ENCODE data around the gene PZP. TPM values are rescaled to one million over a fixed set of nuclear protein-coding genes. Genes with fewer than 3 reads are reported as not detected.

PZP gene
- polyA plus RNA-seq, 1 experiment = not detected

DNA sequence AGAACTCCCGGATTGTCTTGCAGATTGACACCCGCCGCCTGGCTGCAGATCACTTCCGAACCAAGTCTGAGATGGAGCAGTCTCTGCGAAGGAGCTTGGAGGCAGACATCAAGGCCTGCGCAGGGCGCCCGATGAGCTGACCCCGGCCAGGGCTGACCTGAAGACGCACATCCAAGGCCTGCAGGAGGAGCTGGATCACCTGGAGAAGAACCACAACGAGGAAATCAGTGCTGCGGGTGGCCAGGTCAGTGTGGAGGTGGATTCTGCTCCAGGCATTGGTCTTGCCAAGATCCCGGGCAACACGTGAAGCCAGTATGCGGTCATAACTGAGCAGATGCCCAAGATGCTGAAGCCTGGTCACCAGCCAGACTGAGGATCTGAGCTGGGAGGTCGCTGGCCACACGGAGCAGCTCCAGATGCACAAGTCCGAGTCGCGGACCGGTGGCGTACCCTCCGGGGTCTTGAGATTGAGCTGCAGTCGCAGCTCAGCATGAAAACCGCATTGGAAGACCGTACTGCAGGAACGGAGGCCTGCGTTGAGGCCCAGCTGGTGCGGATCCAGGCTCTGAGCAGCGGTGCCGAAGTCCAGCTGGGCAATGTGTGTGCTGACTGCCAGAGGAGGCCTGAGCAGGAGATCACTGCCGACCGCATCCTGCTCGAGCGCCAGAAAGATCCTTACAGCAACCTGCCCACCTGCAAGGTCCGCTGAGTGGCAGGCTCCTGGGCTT is 80.1 kb downstream of the PZP start:
- no peaks in the 10 kb centered on the region for H3K27me3 ChIP-seq (ENCODE audit: control insufficient read depth, insufficient read depth, low read length)
- no peak for DNase-seq (ENCODE audit: low read depth, low spot score)
- TF ChIP-seq, protein P1, sequence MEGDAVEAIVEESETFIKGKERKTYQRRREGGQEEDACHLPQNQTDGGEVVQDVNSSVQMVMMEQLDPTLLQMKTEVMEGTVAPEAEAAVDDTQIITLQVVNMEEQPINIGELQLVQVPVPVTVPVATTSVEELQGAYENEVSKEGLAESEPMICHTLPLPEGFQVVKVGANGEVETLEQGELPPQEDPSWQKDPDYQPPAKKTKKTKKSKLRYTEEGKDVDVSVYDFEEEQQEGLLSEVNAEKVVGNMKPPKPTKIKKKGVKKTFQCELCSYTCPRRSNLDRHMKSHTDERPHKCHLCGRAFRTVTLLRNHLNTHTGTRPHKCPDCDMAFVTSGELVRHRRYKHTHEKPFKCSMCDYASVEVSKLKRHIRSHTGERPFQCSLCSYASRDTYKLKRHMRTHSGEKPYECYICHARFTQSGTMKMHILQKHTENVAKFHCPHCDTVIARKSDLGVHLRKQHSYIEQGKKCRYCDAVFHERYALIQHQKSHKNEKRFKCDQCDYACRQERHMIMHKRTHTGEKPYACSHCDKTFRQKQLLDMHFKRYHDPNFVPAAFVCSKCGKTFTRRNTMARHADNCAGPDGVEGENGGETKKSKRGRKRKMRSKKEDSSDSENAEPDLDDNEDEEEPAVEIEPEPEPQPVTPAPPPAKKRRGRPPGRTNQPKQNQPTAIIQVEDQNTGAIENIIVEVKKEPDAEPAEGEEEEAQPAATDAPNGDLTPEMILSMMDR (IDR thresholded peaks at IDR 0.05; ENCODE audit: low read depth, low read length) = no peak
- no peak overlapping the region for H3K4me3 ChIP-seq (ENCODE audit: low read depth, low read length)
- CTCF ChIA-PET = no interaction called here
- POLR2A ChIA-PET = no interaction called here
- H3K27ac ChIP-seq (ENCODE audit: low read depth, low read length) = no peak overlapping the region
- H3K9me3 ChIP-seq (ENCODE audit: control insufficient read depth, insufficient read depth, low read length) = peaks cover 12% of the 10 kb centered on the region

DNA sequence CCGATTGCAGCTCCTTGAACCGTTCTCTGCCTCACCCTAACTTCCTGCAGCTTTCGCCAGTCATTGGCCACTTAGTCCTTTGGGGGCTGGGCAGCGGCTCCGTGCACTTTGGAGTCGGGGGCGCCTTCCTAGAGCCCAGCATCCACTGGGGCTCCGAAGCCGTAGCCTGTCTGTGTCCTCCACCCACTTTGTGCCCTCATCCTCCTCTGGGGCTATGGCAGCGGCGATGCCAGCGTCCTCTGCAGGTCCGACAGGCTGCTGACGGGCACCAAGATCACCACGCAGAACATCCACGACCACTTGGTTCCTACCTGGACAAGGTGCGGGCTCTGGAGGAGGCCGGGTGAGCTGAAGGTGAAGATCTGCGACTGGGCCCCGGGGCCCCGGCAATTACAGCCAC is 80.7 kb downstream of the PZP start:
- H3K9me3 ChIP-seq (ENCODE audit: control insufficient read depth, insufficient read depth, low read length) = peaks cover 12% of the 10 kb centered on the region
- ChIA-PET CTCF (no interaction called here), POLR2A (no interaction called here)
- no peak for DNase-seq (ENCODE audit: low read depth, low spot score)
- H3K27me3 ChIP-seq (ENCODE audit: control insufficient read depth, insufficient read depth, low read length) = no peaks in the 10 kb centered on the region
- TF ChIP-seq, protein P1 (IDR thresholded peaks at IDR 0.05; ENCODE audit: low read depth, low read length) = no peak
- H3K27ac ChIP-seq (ENCODE audit: low read depth, low read length) = no peak overlapping the region
- no peak overlapping the region for H3K4me3 ChIP-seq (ENCODE audit: low read depth, low read length)

DNA sequence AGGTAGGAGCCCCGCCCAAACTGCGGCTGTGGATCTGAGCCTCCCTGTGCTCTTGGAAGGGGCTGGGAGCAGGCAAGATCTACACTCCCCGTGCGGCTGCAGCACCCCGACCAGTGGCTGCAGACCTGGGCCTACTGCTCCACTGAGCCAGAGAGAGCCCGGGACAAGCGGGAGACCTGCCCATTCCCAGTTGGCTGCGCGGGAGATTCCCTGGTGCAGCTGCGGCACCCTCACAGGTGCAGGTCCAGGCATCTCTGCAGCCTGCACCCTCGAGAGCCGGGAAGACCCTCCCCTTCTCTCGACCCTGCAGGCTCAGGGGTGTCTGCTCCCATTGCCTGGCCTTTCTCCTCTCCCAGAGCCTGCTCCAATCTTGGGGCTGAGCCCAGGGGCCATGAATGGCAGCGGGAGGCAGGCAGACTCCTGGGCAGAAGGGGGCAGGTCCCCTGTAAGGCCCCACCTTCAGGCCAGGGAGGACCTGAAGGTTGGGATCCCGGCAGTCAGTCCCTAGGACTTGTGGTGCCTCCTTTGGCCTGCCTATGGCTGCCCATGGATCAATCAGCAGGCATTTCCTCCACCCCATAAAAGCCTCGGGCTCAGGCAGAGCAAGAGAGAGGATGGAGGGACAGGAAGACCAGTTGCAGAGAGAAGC is 83.7 kb downstream of the PZP start:
- POLR2A ChIA-PET = no interaction called here
- Histone ChIP-seq H3K9me3 (ENCODE audit: control insufficient read depth, insufficient read depth, low read length) (peaks cover 12% of the 10 kb centered on the region), H3K4me3 (ENCODE audit: low read depth, low read length) (no peak overlapping the region)

DNA sequence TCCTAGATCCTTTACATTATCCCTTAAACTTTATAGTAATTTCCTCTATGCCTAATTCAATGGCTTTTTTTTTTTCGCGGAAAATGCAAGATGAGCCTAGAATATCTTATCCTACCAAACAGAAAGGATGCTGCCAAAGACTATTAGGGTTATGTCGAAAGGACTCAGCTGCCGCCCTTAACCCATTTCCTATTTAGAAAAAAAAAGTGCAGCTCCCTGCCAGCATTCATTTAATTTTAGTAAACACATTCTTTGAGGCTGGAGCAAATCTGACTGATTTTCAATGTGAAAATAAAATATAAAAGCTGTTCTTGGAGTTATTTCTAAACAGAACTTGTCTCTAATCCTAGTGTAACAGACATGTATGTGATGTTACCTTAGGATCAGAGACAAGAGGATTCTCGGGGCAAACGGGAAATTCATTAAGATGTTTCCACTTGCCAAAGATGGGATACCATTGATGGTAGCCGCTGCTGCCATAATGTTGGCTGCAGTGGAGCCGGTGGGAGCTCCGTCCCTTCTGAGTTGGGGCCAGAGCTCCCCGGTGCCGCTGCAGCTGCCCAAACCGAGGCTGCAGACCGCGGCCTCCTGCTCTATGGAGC is 84.3 kb downstream of the PZP start:
- ChIA-PET POLR2A (no interaction called here), CTCF (no interaction called here)
- no peak for DNase-seq (ENCODE audit: low read depth, low spot score)

More for the DNA sequence above, 83.7 kb downstream of the PZP start:
- CTCF ChIA-PET = no interaction called here
- H3K27me3 ChIP-seq (ENCODE audit: control insufficient read depth, insufficient read depth, low read length) = no peaks in the 10 kb centered on the region
- no peak for DNase-seq (ENCODE audit: low read depth, low spot score)
- TF ChIP-seq, protein P1 (IDR thresholded peaks at IDR 0.05; ENCODE audit: low read depth, low read length) = no peak
- no peak overlapping the region for H3K27ac ChIP-seq (ENCODE audit: low read depth, low read length)

More for the DNA sequence above, 84.3 kb downstream of the PZP start:
- Histone ChIP-seq H3K4me3 (ENCODE audit: low read depth, low read length) (no peak overlapping the region), H3K27ac (ENCODE audit: low read depth, low read length) (no peak overlapping the region), H3K27me3 (ENCODE audit: control insufficient read depth, insufficient read depth, low read length) (no peaks in the 10 kb centered on the region), H3K9me3 (ENCODE audit: control insufficient read depth, insufficient read depth, low read length) (peaks cover 12% of the 10 kb centered on the region)
- TF ChIP-seq, protein P1 (IDR thresholded peaks at IDR 0.05; ENCODE audit: low read depth, low read length) = no peak

Measured in AG04450 (cell line).